ENCODE results near the gene SF3B2. TPM values are rescaled to one million over a fixed set of nuclear protein-coding genes. Genes with fewer than 3 reads are reported as not detected.
A peak's percentile ranks its signal among the peaks of the same experiment; 100 is the strongest.

SF3B2 gene
- total and polyA plus RNA-seq, 2 donors (not counting 1 experiment from before 2014, with no cell fraction given): 139 to 205 TPM

DNA sequence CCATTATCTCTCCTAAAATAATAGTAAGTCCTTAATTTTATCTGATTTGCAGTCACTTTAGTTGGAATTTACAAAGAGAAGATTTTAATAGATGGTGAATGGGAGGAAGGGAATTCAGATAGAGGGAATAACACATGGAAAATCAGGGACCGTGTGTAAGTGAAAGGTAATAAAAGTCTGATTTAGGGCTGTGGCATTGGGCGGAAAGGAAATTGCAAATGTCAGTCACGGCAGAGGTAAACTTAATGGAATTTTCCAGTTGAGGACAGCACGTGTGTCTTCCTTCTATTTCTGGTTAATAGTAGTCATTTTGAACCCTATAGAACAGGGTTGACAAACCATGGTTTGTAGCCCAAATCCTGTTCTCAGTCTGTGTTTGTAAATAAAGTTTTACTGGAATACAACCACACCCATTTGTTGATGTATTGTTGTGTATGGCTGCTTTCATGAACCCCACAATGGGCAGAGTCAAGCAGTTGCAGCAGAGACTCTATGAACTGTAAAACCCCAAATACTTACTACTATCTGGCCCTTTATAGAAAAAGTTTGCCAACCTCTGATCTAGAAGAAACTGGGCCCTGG lies 52.0 kb downstream of the SF3B2 start:
- no peak for TF ChIP-seq EZH2 (IDR thresholded peaks at IDR 0.05; ENCODE audit: borderline replicate concordance, insufficient read depth, low read depth, low read length, poor library complexity, severe bottlenecking)
- TF ChIP-seq, protein P1, sequence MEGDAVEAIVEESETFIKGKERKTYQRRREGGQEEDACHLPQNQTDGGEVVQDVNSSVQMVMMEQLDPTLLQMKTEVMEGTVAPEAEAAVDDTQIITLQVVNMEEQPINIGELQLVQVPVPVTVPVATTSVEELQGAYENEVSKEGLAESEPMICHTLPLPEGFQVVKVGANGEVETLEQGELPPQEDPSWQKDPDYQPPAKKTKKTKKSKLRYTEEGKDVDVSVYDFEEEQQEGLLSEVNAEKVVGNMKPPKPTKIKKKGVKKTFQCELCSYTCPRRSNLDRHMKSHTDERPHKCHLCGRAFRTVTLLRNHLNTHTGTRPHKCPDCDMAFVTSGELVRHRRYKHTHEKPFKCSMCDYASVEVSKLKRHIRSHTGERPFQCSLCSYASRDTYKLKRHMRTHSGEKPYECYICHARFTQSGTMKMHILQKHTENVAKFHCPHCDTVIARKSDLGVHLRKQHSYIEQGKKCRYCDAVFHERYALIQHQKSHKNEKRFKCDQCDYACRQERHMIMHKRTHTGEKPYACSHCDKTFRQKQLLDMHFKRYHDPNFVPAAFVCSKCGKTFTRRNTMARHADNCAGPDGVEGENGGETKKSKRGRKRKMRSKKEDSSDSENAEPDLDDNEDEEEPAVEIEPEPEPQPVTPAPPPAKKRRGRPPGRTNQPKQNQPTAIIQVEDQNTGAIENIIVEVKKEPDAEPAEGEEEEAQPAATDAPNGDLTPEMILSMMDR (IDR thresholded peaks at IDR 0.05): no peak
- no peak overlapping the region for H2AFZ ChIP-seq (ENCODE audit: insufficient read depth, low read depth, low read length, poor library complexity, severe bottlenecking)
- no peaks in the 10 kb centered on the region for H3K9me3 Mint-ChIP-seq (ENCODE audit: insufficient read depth)
- H4K20me1 ChIP-seq (ENCODE audit: control insufficient read depth, insufficient read depth, low read length, poor library complexity, severe bottlenecking): peaks cover 24% of the 10 kb centered on the region
- no peaks in the 10 kb centered on the region for H3K9me3 ChIP-seq (ENCODE audit: control extremely low read depth in 1 of 3, control insufficient read depth in 2 of 3, insufficient read depth in 1 of 3, low read length in 2 of 3)
- H3K36me3 ChIP-seq (replicated peaks in 1 of 2; ENCODE audit: control extremely low read depth in 1 of 2, control insufficient read depth in 1 of 2, extremely low read depth in 1 of 2, insufficient read depth in 2 of 2, low read length in 1 of 2): peaks cover 0 to 26% of the 10 kb centered on the region in 2 experiments
- H3K4me1 Mint-ChIP-seq: peaks cover 75% of the 10 kb centered on the region
- ATAC-seq (ENCODE audit: low read depth) (no peak), DNase-seq (no peak)
- H3K27me3 Mint-ChIP-seq: no peaks in the 10 kb centered on the region
- H3K27ac Mint-ChIP-seq: peak overlapping the region; percentile 82
- POLR2A ChIA-PET: no interaction called here
- no peaks in the 10 kb centered on the region for H3K27me3 ChIP-seq (replicated peaks in 1 of 4; ENCODE audit: control extremely low read depth in 1 of 4, control insufficient read depth in 3 of 4, insufficient read depth in 4 of 4, low read length in 3 of 4)
- peak overlapping the region; percentile 26 for H3K4me3 Mint-ChIP-seq
- intact Hi-C loops (cut with micrococcal nuclease): no loop called here
- WGBS (ENCODE audit: insufficient coverage): 90% methylated on average over 3 of the region's 4 CpGs
- peaks cover 70 to 71% of the 10 kb centered on the region in 2 donors for H3K4me1 ChIP-seq (ENCODE audit: control insufficient read depth in 2 of 2, insufficient read depth in 2 of 2, low read length in 2 of 2)
- peak overlapping the region; percentile 1 to 72 for H3K27ac ChIP-seq (ENCODE audit: low read length in 2 of 2)
- H3K4me3 ChIP-seq (ENCODE audit: control extremely low read depth in 1 of 5, extremely low read depth in 1 of 5, insufficient read depth in 1 of 5, low read depth in 2 of 5, low read length in 4 of 5): no peak overlapping the region
- peak overlapping the region; percentile 16 for H3K4me2 ChIP-seq (replicated peaks; ENCODE audit: low read depth, low read length, poor library complexity, severe bottlenecking)
- no peak overlapping the region for H3K9ac ChIP-seq (ENCODE audit: low read length)
- peaks cover 78% of the 10 kb centered on the region for H3K79me2 ChIP-seq (ENCODE audit: control insufficient read depth, insufficient read depth, low read length)
- CTCF ChIA-PET: interaction anchor here (1.0 kb wide), 1 partner anchor 35 kb away, joined by 4 read pairs; no protein-coding TSS in a partner anchor
